Stimulated activated CD4-positive, alpha-beta T cell treated with anti-CD3 and anti-CD28 coated beads, Interleukin-4, amount 100 ng/mL, for 48 hours (primary cell): Measurements from ENCODE around the gene DEFB129.
"Not testable (repeated sequence)": the region's sequence is repeated elsewhere in the genome, so short reads cannot be mapped to it uniquely, and the experiment has no call there.

Experiments
- DNase-seq, 2 donors: peaks; one replicate each; pipeline ENCODE4 v3.0.0-alpha.2; 2020; ENCODE audit warnings: low read depth in 2 of 2

DEFB129 gene

GRCh38 chr20:226958-227357, at the start of gene DEFB129:
TSS of gene DEFB129 (plus strand) at chr20:227258. CDS start at chr20:227289, 31 bp downstream.
- DNase-seq = no peak

- DNase-seq = no peak
Measured at GRCh38 chr20:184288-184687, 42.8 kb upstream of the DEFB129 start.

- DNase-seq = no peak
Measured at GRCh38 chr20:187733-188132, 39.3 kb upstream of the DEFB129 start.

GRCh38 chr20:189611-190010, 37.4 kb upstream of the DEFB129 start, which contains the start of gene DEFB128:
TSS of gene DEFB128 (minus strand) at chr20:189711. CDS start at chr20:189623, 88 bp downstream.
- no peak for DNase-seq

- DNase-seq = no peak
Measured at GRCh38 chr20:198225-198624, 28.8 kb upstream of the DEFB129 start.

GRCh38 chr20:199996-200395, 27.1 kb upstream of the DEFB129 start:
- no peak for DNase-seq

- DNase-seq = not testable (repeated sequence)
Measured at GRCh38 chr20:203630-204029, 23.4 kb upstream of the DEFB129 start.

GRCh38 chr20:208942-209566, 18.0 kb upstream of the DEFB129 start:
- DNase-seq = peak in 1 of 2 donors; percentile 7

- no peak for DNase-seq
Measured at GRCh38 chr20:210809-211502, 16.1 kb upstream of the DEFB129 start.

- DNase-seq = no peak
Measured at GRCh38 chr20:214383-214782, 12.7 kb upstream of the DEFB129 start.

GRCh38 chr20:215796-216195, 11.3 kb upstream of the DEFB129 start:
- no peak for DNase-seq

GRCh38 chr20:217266-217665, 9.8 kb upstream of the DEFB129 start:
- DNase-seq = no peak

GRCh38 chr20:219290-220115, 7.6 kb upstream of the DEFB129 start:
- no peak for DNase-seq

GRCh38 chr20:221258-221830, 5.7 kb upstream of the DEFB129 start:
- DNase-seq = no peak

- DNase-seq = not testable (repeated sequence)
Measured at GRCh38 chr20:225879-226278, 1.2 kb upstream of the DEFB129 start.

GRCh38 chr20:227439-228105, 514 bp downstream of the DEFB129 start:
- no peak for DNase-seq

- DNase-seq = no peak
Measured at GRCh38 chr20:235891-236290, 8.8 kb downstream of the DEFB129 start.

GRCh38 chr20:237489-237888, 10.4 kb downstream of the DEFB129 start:
- peak; percentile 7 to 20 for DNase-seq

- DNase-seq = no peak
Measured at GRCh38 chr20:237929-238328, 10.9 kb downstream of the DEFB129 start.

GRCh38 chr20:242905-243304, 15.8 kb downstream of the DEFB129 start:
- DNase-seq = no peak

GRCh38 chr20:251354-251753, 24.3 kb downstream of the DEFB129 start:
- no peak for DNase-seq

- no peak for DNase-seq
Measured at GRCh38 chr20:252801-253200, 25.7 kb downstream of the DEFB129 start.
